HCT116 (cell line): Measurements from ENCODE around the gene PLA2G2C. TPM values are rescaled to one million over a fixed set of nuclear protein-coding genes. Genes with fewer than 3 reads are reported as not detected.

Experiments used
- ATAC-seq: fragments of 200-7000 bp; cut with Tn5 transposase; 2 replicates; pipeline ENCODE4 v1.9.1; 2020; ENCODE audit warnings: mild to moderate bottlenecking, moderate library complexity
- BruUV-seq: library from RNA; stranded (reverse); fragments of 400-500 nt; replicated peaks from 2 replicates; lab custom pipeline; 2021; lab: Mats Ljungman, UMichigan
- CTCF ChIA-PET: fragments of 300-600 bp; sonication (Branson Sonifier 250); formaldehyde crosslinking; loops from one replicate; lab custom pipeline; 2021; ENCODE audit warnings: antibody characterized with exemption; lab: Charles Lee
- POLR2A ChIA-PET: fragments of 300-600, 350-600 bp; sonication (Branson Sonifier 250); formaldehyde crosslinking; loops from one replicate; lab custom pipeline; 2021; ENCODE audit warnings: antibody characterized with exemption; lab: Charles Lee
- RAD21 ChIA-PET, 2 experiments: fragments of 300-600 bp; sonication (Branson Sonifier 250); formaldehyde crosslinking; loops; one replicate each; lab custom pipeline; 2023; ENCODE audit warnings: low total read pairs in 2 of 2; ENCODE audit not compliant: uncharacterized antibody in 2 of 2, unreplicated experiment in 2 of 2, low non-redundant PET in 1 of 2; lab: Charles Lee
- DNase-seq: peaks from one replicate; pipeline ENCODE4 v3.0.0-alpha.2; 2010; ENCODE audit warnings: low read depth, low spot score
- H2AFZ ChIP-seq: fragments of 200-600 bp; shearing (Covaris generic), sonication (generic); 2 replicates; pipeline ENCODE4 v1.6.1; 2017; ENCODE audit warnings: low read depth, mixed run types, mixed read lengths, antibody characterized with exemption, low read length; ENCODE audit not compliant: poor library complexity, severe bottlenecking
- H3K27ac ChIP-seq: 2 replicates; pipeline ENCODE4 v1.5.1; 2012; ENCODE audit warnings: low read depth, low read length
- H3K27me3 ChIP-seq: fragments of 200-600 bp; sonication (generic); 2 replicates; pipeline ENCODE4 v1.6.1; 2016; ENCODE audit warnings: mixed run types, low read length, mixed read lengths; ENCODE audit not compliant: insufficient read depth
- H3K36me3 ChIP-seq, 2 experiments: fragments of 200-500 bp in 1 of 2; fragments of 200-600 bp in 1 of 2; sonication (Bioruptor generic) in 1 of 2; sonication (generic) in 1 of 2; 2 replicates each; pipeline versions ENCODE4 v1.5.1 to v1.6.1; 2014 to 2016; ENCODE audit warnings: low read length in 2 of 2, inconsistent platforms in 1 of 2, mixed read lengths in 1 of 2, mixed run types in 1 of 2; ENCODE audit not compliant: insufficient read depth in 2 of 2, control insufficient read depth in 1 of 2
- H3K4me1 ChIP-seq, 2 experiments: fragments of 200-600 bp in 1 of 2; sonication (generic) in 1 of 2; 2 replicates each; pipeline versions ENCODE4 v1.5.1 to v1.6.1; 2012 to 2017; ENCODE audit warnings: low read length in 2 of 2, inconsistent platforms in 1 of 2, mild to moderate bottlenecking in 1 of 2, mixed read lengths in 1 of 2, mixed run types in 1 of 2, moderate library complexity in 1 of 2; ENCODE audit not compliant: insufficient read depth in 2 of 2, control insufficient read depth in 1 of 2
- H3K4me2 ChIP-seq: fragments of 200-600 bp; sonication (generic); 2 replicates; pipeline ENCODE4 v1.6.1; 2017; ENCODE audit warnings: mixed run types, low read length, mixed read lengths
- H3K4me3 ChIP-seq, 2 experiments: fragments of 200-600 bp in 1 of 2; sonication (generic) in 1 of 2; replicated peaks in 1 of 2; 2 replicates each; pipeline ENCODE4 v1.5.1; 2011 to 2016; ENCODE audit warnings: low read length in 2 of 2, control low read depth in 1 of 2, low read depth in 1 of 2, mild to moderate bottlenecking in 1 of 2, mixed read lengths in 1 of 2, mixed run types in 1 of 2
- H3K79me2 ChIP-seq: fragments of 200-600 bp; sonication (generic); 2 replicates; pipeline ENCODE4 v1.6.1; 2017; ENCODE audit warnings: mild to moderate bottlenecking, mixed run types, low read length, moderate library complexity, mixed read lengths; ENCODE audit not compliant: insufficient read depth
- H3K9ac ChIP-seq: fragments of 200-600 bp; sonication (generic); 2 replicates; pipeline ENCODE4 v1.6.1; 2016; ENCODE audit warnings: low read length, mixed read lengths
- H3K9me2 ChIP-seq: fragments of 200-600 bp; sonication (generic), shearing (Covaris generic); 2 replicates; pipeline ENCODE4 v1.6.1; 2017; ENCODE audit warnings: mixed run types, mild to moderate bottlenecking, moderate library complexity; ENCODE audit not compliant: insufficient read depth
- H3K9me3 ChIP-seq, 2 experiments: fragments of 200-500 bp in 1 of 2; fragments of 200-600 bp in 1 of 2; sonication (Bioruptor generic) in 1 of 2; sonication (generic) in 1 of 2; 2 replicates each; pipeline ENCODE4 v1.6.1; 2014 to 2017; ENCODE audit warnings: low read length in 2 of 2, mixed read lengths in 2 of 2, inconsistent platforms in 1 of 2, low read depth in 1 of 2, mild to moderate bottlenecking in 1 of 2, mixed run types in 1 of 2, moderate library complexity in 1 of 2; ENCODE audit not compliant: control insufficient read depth in 1 of 2, insufficient read depth in 1 of 2
- H4K20me1 ChIP-seq: fragments of 200-600 bp; sonication (generic), shearing (Covaris generic); 2 replicates; pipeline ENCODE4 v1.6.1; 2017; ENCODE audit warnings: mixed run types, mild to moderate bottlenecking, moderate library complexity; ENCODE audit not compliant: insufficient read depth
- CBX3 ChIP-seq: IDR thresholded peaks from 2 replicates; pipeline ENCODE4 v1.6.1; 2012; ENCODE audit warnings: low read depth
- CTCF ChIP-seq, 3 experiments: fragments of 200-600 bp in 1 of 3; sonication (generic) in 1 of 3; IDR thresholded peaks in 2 of 3; conservative IDR thresholded peaks in 1 of 3; 2 replicates each; pipeline ENCODE4 v1.5.1; 2012 to 2017; ENCODE audit warnings: low read depth in 2 of 3, low read length in 2 of 3, antibody characterized with exemption in 1 of 3, borderline replicate concordance in 1 of 3, control low read depth in 1 of 3, mild to moderate bottlenecking in 1 of 3, mixed read lengths in 1 of 3, mixed run types in 1 of 3, moderate library complexity in 1 of 3; ENCODE audit not compliant: insufficient read depth in 1 of 3
- EGR1 ChIP-seq: IDR thresholded peaks from 2 replicates; pipeline ENCODE4 v1.6.1; 2012; ENCODE audit warnings: low read depth
- ELF1 ChIP-seq: IDR thresholded peaks from 2 replicates; pipeline ENCODE4 v1.6.1; 2012; ENCODE audit warnings: low read depth, borderline replicate concordance
- EZH2 ChIP-seq: fragments of 200-600 bp; sonication (generic); IDR thresholded peaks from 2 replicates; pipeline ENCODE4 v1.6.1; 2017; ENCODE audit warnings: antibody characterized with exemption, mixed run types
- EZH2phosphoT487 ChIP-seq: fragments of 200-600 bp; IDR thresholded peaks from 2 replicates; pipeline ENCODE4 v1.6.1; 2018; ENCODE audit warnings: antibody characterized with exemption, borderline replicate concordance
- FOSL1 ChIP-seq: IDR thresholded peaks from 2 replicates; pipeline ENCODE4 v1.6.1; 2012; ENCODE audit warnings: low read depth
- JUND ChIP-seq: IDR thresholded peaks from 2 replicates; pipeline ENCODE4 v1.6.1; 2012
- POLR2A ChIP-seq: IDR thresholded peaks from 2 replicates; pipeline ENCODE4 v1.7.0; 2011; ENCODE audit warnings: borderline replicate concordance; ENCODE audit not compliant: insufficient read depth, insufficient read length; ENCODE audit errors: extremely low read depth
- POLR2AphosphoS5 ChIP-seq: IDR thresholded peaks from 2 replicates; pipeline ENCODE4 v1.6.1; 2011; ENCODE audit warnings: mild to moderate bottlenecking, low read depth, low read length, moderate library complexity
- SIN3A ChIP-seq: IDR thresholded peaks from 2 replicates; pipeline ENCODE4 v1.6.1; 2012; ENCODE audit warnings: low read depth
- SP1 ChIP-seq: IDR thresholded peaks from 2 replicates; pipeline ENCODE4 v1.6.1; 2012; ENCODE audit warnings: low read depth
- SRF ChIP-seq: IDR thresholded peaks from 2 replicates; pipeline ENCODE4 v1.6.1; 2012; ENCODE audit warnings: low read depth
- YY1 ChIP-seq: IDR thresholded peaks from 2 replicates; pipeline ENCODE4 v1.6.1; 2011; ENCODE audit warnings: low read length, low read depth, moderate library complexity, mild to moderate bottlenecking; ENCODE audit not compliant: insufficient replicate concordance; ENCODE audit errors: extremely low read depth
- ZBTB33 ChIP-seq: IDR thresholded peaks from 2 replicates; pipeline ENCODE4 v1.6.1; 2011; ENCODE audit warnings: mild to moderate bottlenecking, low read length, moderate library complexity; ENCODE audit not compliant: insufficient replicate concordance; ENCODE audit errors: extremely low read depth
- ZFX ChIP-seq: fragments of 450-650 bp; IDR thresholded peaks from 2 replicates; pipeline ENCODE4 v1.6.1; 2017
- ZNF274 ChIP-seq: fragments of 200-500 bp; sonication (Bioruptor generic); IDR thresholded peaks from 2 replicates; pipeline ENCODE4 v1.6.1; 2014; ENCODE audit warnings: mild to moderate bottlenecking, low read depth, low read length, inconsistent platforms
- intact Hi-C: fragments of 100-400 bp; cut with micrococcal nuclease; formaldehyde crosslinking; loops from 2 replicates; pipeline ENCODE4 v1.10.0; 2022
- total RNA-seq: library from RNA; stranded (reverse); gene quantifications from one replicate; pipeline ENCODE4 v1.2.1, GENCODE V29; 2021; ENCODE audit not compliant: unreplicated experiment
- TF ChIP-seq, protein P1 (sequence below): IDR thresholded peaks from 2 replicates; pipeline ENCODE4 v1.6.1; 2012
- TF ChIP-seq, protein P2 (sequence below): IDR thresholded peaks from 2 replicates; pipeline ENCODE4 v1.6.1; 2012

The PLA2G2C gene
- total RNA-seq, 1 experiment from 2014 or later: not detected

DNA sequence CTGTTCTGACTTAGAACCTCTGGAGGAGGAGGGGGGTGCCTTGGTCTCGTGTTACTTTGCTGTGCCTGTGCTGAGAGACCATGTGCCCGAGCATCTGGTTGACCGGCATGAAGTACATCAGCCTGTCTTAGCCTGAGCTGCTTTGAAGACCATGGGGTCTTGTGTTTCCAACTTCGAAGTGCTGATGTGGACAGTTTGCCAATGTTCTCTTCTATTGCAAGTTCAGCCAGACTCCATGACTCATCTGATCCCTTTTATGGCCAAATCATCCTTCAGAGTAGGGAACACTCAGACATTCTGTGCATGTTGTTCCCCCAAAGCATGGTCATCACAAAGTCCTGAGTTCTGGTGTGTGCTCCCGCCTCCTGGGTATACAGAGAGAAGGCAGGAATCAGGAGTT, 6.0 kb upstream of the PLA2G2C start:
- no peak overlapping the region for H3K4me3 ChIP-seq
- no TSS peak for BruUV-seq
- ChIA-PET POLR2A (no interaction called here), CTCF (no interaction called here), RAD21 (no interaction called here)
- TF ChIP-seq YY1 (no peak), POLR2A (no peak), EZH2phosphoT487 (no peak), EGR1 (no peak), SIN3A (no peak), ZBTB33 (no peak), ELF1 (no peak), SP1 (no peak), FOSL1 (no peak), JUND (no peak), CTCF (IDR thresholded peaks at IDR 0.05 in 2 of 3, conservative IDR thresholded peaks at IDR 0.05 in 1 of 3; ENCODE audit: borderline replicate concordance in 1 of 3, insufficient read depth in 1 of 3, low read depth in 2 of 3, low read length in 2 of 3) (no peak), SRF (no peak), CBX3 (no peak), ZFX (no peak), EZH2 (no peak), POLR2AphosphoS5 (no peak), ZNF274 (no peak)
- TF ChIP-seq, protein P1, sequence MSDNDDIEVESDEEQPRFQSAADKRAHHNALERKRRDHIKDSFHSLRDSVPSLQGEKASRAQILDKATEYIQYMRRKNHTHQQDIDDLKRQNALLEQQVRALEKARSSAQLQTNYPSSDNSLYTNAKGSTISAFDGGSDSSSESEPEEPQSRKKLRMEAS: no peak
- TF ChIP-seq, protein P2, sequence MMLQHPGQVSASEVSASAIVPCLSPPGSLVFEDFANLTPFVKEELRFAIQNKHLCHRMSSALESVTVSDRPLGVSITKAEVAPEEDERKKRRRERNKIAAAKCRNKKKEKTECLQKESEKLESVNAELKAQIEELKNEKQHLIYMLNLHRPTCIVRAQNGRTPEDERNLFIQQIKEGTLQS: no peak
- DNase-seq (no peak), ATAC-seq (no peak)
- H3K4me1 ChIP-seq: peaks cover 0 to 3% of the 10 kb centered on the region in 2 experiments; a peak in 1 of 4 replicates
- H3K27ac ChIP-seq: no peak overlapping the region
- H3K9ac ChIP-seq: no peak overlapping the region
- no peak overlapping the region for H2AFZ ChIP-seq
- H3K9me3 ChIP-seq: no peaks in the 10 kb centered on the region
- no peaks in the 10 kb centered on the region for H3K79me2 ChIP-seq
- H3K36me3 ChIP-seq: no peaks in the 10 kb centered on the region
- no peaks in the 10 kb centered on the region for H4K20me1 ChIP-seq
- peaks cover 21% of the 10 kb centered on the region; the same call in 1 of the 2 replicates for H3K27me3 ChIP-seq
- H3K9me2 ChIP-seq: no peaks in the 10 kb centered on the region
- H3K4me2 ChIP-seq: no peak overlapping the region
- intact Hi-C loops: no loop called here
